ENCODE data around the gene ICE1.
A peak's percentile ranks its signal among the peaks of the same experiment; 100 is the strongest.

The ICE1 gene

DNA sequence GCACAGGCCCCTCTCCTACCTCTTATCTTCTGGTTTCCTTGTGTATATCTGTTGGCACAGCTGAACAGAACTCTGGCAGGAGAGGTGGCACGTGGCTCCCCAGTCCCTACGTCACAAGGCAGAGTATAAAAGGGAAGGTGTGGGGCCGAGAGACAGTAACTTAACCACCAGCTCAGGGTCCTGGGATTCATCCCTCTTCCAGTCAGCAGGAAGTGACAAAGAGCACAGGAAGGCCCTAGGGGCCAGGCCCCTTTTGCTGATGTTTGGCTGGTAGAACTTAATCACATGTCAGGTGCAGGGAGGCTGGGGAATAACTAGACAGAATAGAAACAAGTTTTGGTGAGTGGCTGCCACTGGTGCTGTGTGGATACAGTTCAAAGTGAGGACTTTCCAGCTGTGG lies 4.5 kb upstream of the ICE1 start:
- H3K4me3 ChIP-seq (ENCODE audit: insufficient read length, low read depth): no peak overlapping the region
- no peak for TF ChIP-seq YY1 (IDR thresholded peaks at IDR 0.05; ENCODE audit: insufficient read depth, insufficient read length)
- TF ChIP-seq ZNF274 (IDR thresholded peaks at IDR 0.05; ENCODE audit: low read depth, low read length): no peak
- no peak for TF ChIP-seq SUZ12 (IDR thresholded peaks at IDR 0.05; ENCODE audit: extremely low read depth, insufficient read depth, insufficient read length)
- no peaks in the 10 kb centered on the region for H3K27me3 ChIP-seq (ENCODE audit: insufficient read depth, insufficient read length)
- H3K9me3 ChIP-seq (ENCODE audit: insufficient read depth, low read length): no peaks in the 10 kb centered on the region
- no peak overlapping the region for H3K9ac ChIP-seq (ENCODE audit: insufficient read length, low read depth)
- no peak for DNase-seq (ENCODE audit: low read depth, low spot score)
- no peaks in the 10 kb centered on the region for H3K36me3 ChIP-seq (ENCODE audit: insufficient read depth, insufficient read length, low read length)
- no peaks in the 10 kb centered on the region for H3K4me1 ChIP-seq (ENCODE audit: insufficient read depth, insufficient read length)

GRCh38 chr5:5418764-5419163 lies 3.7 kb upstream of the ICE1 start:
- Histone ChIP-seq H3K4me3 (ENCODE audit: insufficient read length, low read depth) (no peak overlapping the region), H3K36me3 (ENCODE audit: insufficient read depth, insufficient read length, low read length) (no peaks in the 10 kb centered on the region), H3K4me1 (ENCODE audit: insufficient read depth, insufficient read length) (no peaks in the 10 kb centered on the region), H3K9me3 (ENCODE audit: insufficient read depth, low read length) (no peaks in the 10 kb centered on the region), H3K9ac (ENCODE audit: insufficient read length, low read depth) (no peak overlapping the region), H3K27me3 (ENCODE audit: insufficient read depth, insufficient read length) (no peaks in the 10 kb centered on the region)
- no peak for DNase-seq (ENCODE audit: low read depth, low spot score)
- TF ChIP-seq YY1 (IDR thresholded peaks at IDR 0.05; ENCODE audit: insufficient read depth, insufficient read length) (no peak), ZNF274 (IDR thresholded peaks at IDR 0.05; ENCODE audit: low read depth, low read length) (no peak), SUZ12 (IDR thresholded peaks at IDR 0.05; ENCODE audit: extremely low read depth, insufficient read depth, insufficient read length) (no peak)

DNA sequence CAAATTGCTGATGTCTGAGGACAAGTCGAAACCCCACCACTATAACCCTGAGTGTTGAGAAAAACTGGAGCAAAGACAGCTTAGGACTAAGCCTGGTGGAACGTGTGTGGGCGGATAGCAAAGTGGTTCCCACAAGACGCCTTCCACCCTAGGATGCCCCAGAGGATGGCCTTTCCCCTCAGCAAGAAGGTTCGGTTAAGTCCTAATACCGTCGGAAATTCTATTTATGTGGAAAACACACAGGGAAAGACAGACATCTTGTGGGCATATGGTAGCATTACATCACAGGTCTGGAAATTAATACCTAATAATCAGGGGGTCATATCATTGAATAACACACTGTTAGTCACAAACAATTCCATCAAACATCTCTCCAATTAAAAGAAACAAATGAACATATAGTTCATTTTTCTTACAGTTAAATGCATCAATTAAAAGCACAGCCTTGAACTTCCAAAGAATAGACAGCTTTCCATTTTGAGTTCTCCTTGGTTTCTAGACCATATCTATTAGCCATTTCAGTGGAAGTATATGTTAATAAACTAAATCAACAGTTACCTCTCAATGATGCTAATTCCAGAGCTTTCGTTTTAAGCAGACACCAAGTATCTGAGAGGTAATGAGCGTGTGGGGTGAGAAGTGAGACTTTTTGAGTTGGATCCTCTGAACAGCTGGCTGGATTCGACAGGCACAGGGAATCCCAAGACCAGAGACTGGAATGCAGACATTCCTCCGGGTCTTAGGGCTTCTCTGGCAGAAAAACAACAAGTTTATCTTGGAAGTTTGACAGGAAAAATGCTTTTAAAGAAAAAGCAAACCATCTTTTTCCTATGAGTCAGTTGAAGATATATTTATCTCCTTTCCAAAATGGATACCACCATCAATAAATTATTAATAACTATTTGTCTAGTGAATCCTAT lies 2.9 kb upstream of the ICE1 start:
- peak; percentile 16 for DNase-seq (ENCODE audit: low read depth, low spot score)
- Histone ChIP-seq H3K27me3 (ENCODE audit: insufficient read depth, insufficient read length) (no peaks in the 10 kb centered on the region), H3K4me1 (ENCODE audit: insufficient read depth, insufficient read length) (no peaks in the 10 kb centered on the region), H3K9ac (ENCODE audit: insufficient read length, low read depth) (no peak overlapping the region), H3K9me3 (ENCODE audit: insufficient read depth, low read length) (no peaks in the 10 kb centered on the region), H3K4me3 (ENCODE audit: insufficient read length, low read depth) (no peak overlapping the region), H3K36me3 (ENCODE audit: insufficient read depth, insufficient read length, low read length) (no peaks in the 10 kb centered on the region)
- TF ChIP-seq YY1 (IDR thresholded peaks at IDR 0.05; ENCODE audit: insufficient read depth, insufficient read length) (no peak), SUZ12 (IDR thresholded peaks at IDR 0.05; ENCODE audit: extremely low read depth, insufficient read depth, insufficient read length) (no peak), ZNF274 (IDR thresholded peaks at IDR 0.05; ENCODE audit: low read depth, low read length) (no peak)

- no peak overlapping the region for H3K9ac ChIP-seq (ENCODE audit: insufficient read length, low read depth)
- TF ChIP-seq SUZ12 (IDR thresholded peaks at IDR 0.05; ENCODE audit: extremely low read depth, insufficient read depth, insufficient read length) (no peak), ZNF274 (IDR thresholded peaks at IDR 0.05; ENCODE audit: low read depth, low read length) (no peak), YY1 (IDR thresholded peaks at IDR 0.05; ENCODE audit: insufficient read depth, insufficient read length) (no peak)
- DNase-seq (ENCODE audit: low read depth, low spot score): no peak
- H3K4me1 ChIP-seq (ENCODE audit: insufficient read depth, insufficient read length): no peaks in the 10 kb centered on the region
- H3K9me3 ChIP-seq (ENCODE audit: insufficient read depth, low read length): no peaks in the 10 kb centered on the region
- no peak overlapping the region for H3K4me3 ChIP-seq (ENCODE audit: insufficient read length, low read depth)
- H3K36me3 ChIP-seq (ENCODE audit: insufficient read depth, insufficient read length, low read length): peaks cover 7% of the 10 kb centered on the region
- no peaks in the 10 kb centered on the region for H3K27me3 ChIP-seq (ENCODE audit: insufficient read depth, insufficient read length)
These were observed 2.2 kb upstream of the ICE1 start for GRCh38 chr5:5420251-5420650.

DNA sequence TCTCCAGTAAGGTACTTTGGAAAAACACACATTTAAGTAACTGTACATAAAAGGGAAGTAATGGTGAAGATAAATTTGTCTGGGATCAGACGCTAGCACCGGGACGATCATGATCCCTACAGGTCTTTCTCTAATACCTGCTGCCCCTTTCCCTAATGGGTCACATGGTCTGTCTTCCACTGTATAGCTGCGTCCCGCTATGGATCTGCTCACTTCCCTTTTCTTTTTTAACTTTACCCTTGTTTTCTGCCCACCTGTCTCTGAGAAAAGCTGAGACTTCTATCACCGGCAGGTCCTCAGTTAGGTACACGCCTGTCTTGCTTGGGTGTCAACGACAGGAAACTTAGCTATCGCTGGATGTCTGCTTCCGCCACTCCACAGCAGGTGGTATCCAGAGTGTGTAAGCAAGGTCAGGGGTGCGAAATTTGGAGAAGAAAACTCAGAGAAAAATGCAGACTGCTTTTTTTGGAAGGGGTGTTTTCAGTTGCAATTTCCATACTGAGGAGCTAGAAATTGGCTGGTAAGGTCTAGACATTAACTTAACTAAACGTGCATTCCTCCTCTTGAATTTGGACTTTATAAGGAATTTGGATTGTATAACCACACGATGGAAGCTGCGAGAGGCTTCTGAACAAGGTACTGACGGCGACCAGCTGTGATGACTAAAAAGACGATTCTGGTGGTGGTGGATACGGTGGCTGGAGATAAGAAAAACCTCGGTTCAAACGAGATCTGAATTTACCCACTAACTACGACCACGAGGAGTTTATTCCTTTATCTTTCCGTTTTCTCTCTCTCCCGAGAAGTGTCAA lies 1.1 kb upstream of the ICE1 start:
- Histone ChIP-seq H3K36me3 (ENCODE audit: insufficient read depth, insufficient read length, low read length) (peaks cover 10% of the 10 kb centered on the region), H3K9ac (ENCODE audit: insufficient read length, low read depth) (peak overlapping the region; percentile 87), H3K9me3 (ENCODE audit: insufficient read depth, low read length) (no peaks in the 10 kb centered on the region), H3K27me3 (ENCODE audit: insufficient read depth, insufficient read length) (no peaks in the 10 kb centered on the region), H3K4me3 (ENCODE audit: insufficient read length, low read depth) (peak overlapping the region; percentile 50), H3K4me1 (ENCODE audit: insufficient read depth, insufficient read length) (no peaks in the 10 kb centered on the region)
- DNase-seq (ENCODE audit: low read depth, low spot score): no peak
- TF ChIP-seq YY1 (IDR thresholded peaks at IDR 0.05; ENCODE audit: insufficient read depth, insufficient read length): no peak
- TF ChIP-seq ZNF274 (IDR thresholded peaks at IDR 0.05; ENCODE audit: low read depth, low read length): no peak
- TF ChIP-seq SUZ12 (IDR thresholded peaks at IDR 0.05; ENCODE audit: extremely low read depth, insufficient read depth, insufficient read length): no peak

GRCh38 chr5:5422819-5423515 lies 490 bp downstream of the ICE1 start:
- Histone ChIP-seq H3K27me3 (ENCODE audit: insufficient read depth, insufficient read length) (no peaks in the 10 kb centered on the region), H3K9me3 (ENCODE audit: insufficient read depth, low read length) (peaks cover 3% of the 10 kb centered on the region), H3K4me3 (ENCODE audit: insufficient read length, low read depth) (peak overlapping the region; percentile 82), H3K9ac (ENCODE audit: insufficient read length, low read depth) (peak overlapping the region; percentile 85), H3K4me1 (ENCODE audit: insufficient read depth, insufficient read length) (no peaks in the 10 kb centered on the region), H3K36me3 (ENCODE audit: insufficient read depth, insufficient read length, low read length) (peaks cover 11% of the 10 kb centered on the region)
- DNase-seq (ENCODE audit: low read depth, low spot score): no peak
- TF ChIP-seq YY1 (IDR thresholded peaks at IDR 0.05; ENCODE audit: insufficient read depth, insufficient read length) (no peak), ZNF274 (IDR thresholded peaks at IDR 0.05; ENCODE audit: low read depth, low read length) (no peak), SUZ12 (IDR thresholded peaks at IDR 0.05; ENCODE audit: extremely low read depth, insufficient read depth, insufficient read length) (no peak)
